RWPE2 (cell line): ENCODE data around the gene LRCH1.

Experiments used
- ATAC-seq: fragments of 200-7000 bp; cut with Tn5 transposase; 3 replicates; pipeline ENCODE4 v1.9.1; 2021; ENCODE audit warnings: low read depth
- DNase-seq: peaks from one replicate; pipeline ENCODE4 v3.0.0-alpha.2; 2020; ENCODE audit warnings: low spot score
- H3K27ac ChIP-seq: fragments of 450-650 bp; 2 replicates; pipeline ENCODE4 v1.5.1; 2017; ENCODE audit warnings: mild to moderate bottlenecking; ENCODE audit not compliant: poor library complexity, severe bottlenecking
- H3K27me3 ChIP-seq: fragments of 250-450 bp; sonication (Bioruptor Pico); 2 replicates; pipeline ENCODE4 v1.5.1; 2021; ENCODE audit warnings: mild to moderate bottlenecking, moderate library complexity; ENCODE audit not compliant: insufficient read depth, poor library complexity, severe bottlenecking
- H3K36me3 ChIP-seq: fragments of 250-450 bp; sonication (Bioruptor Pico); 2 replicates; pipeline ENCODE4 v1.5.1; 2020; ENCODE audit warnings: low read depth, mild to moderate bottlenecking, moderate library complexity
- H3K4me1 ChIP-seq: fragments of 250-450 bp; sonication (Bioruptor Pico); 2 replicates; pipeline ENCODE4 v1.5.1; 2021; ENCODE audit warnings: mild to moderate bottlenecking, moderate library complexity; ENCODE audit not compliant: insufficient read depth, poor library complexity, severe bottlenecking
- H3K4me3 ChIP-seq: fragments of 250-450 bp; sonication (Bioruptor Pico); 2 replicates; pipeline ENCODE4 v1.5.1; 2021; ENCODE audit warnings: mild to moderate bottlenecking, moderate library complexity; ENCODE audit not compliant: severe bottlenecking
- H3K9me3 ChIP-seq: fragments of 250-450 bp; sonication (Bioruptor Pico); 2 replicates; pipeline ENCODE4 v1.5.1; 2021; ENCODE audit warnings: mild to moderate bottlenecking, moderate library complexity; ENCODE audit not compliant: severe bottlenecking
- CTCF ChIP-seq: fragments of 450-650 bp; IDR thresholded peaks from one replicate; pipeline ENCODE4 v1.5.1; 2017; ENCODE audit warnings: mild to moderate bottlenecking, moderate library complexity; ENCODE audit not compliant: poor library complexity, severe bottlenecking

Gene LRCH1

GRCh38 chr13:46535002-46535401 lies 18.0 kb upstream of the LRCH1 start:
- ATAC-seq (no peak), DNase-seq (no peak)
- TF ChIP-seq CTCF = no peak
- H3K4me3 ChIP-seq = no peak overlapping the region
- H3K9me3 ChIP-seq = no peaks in the 10 kb centered on the region
- H3K27ac ChIP-seq = no peak overlapping the region
- H3K36me3 ChIP-seq = no peaks in the 10 kb centered on the region
- H3K27me3 ChIP-seq = no peaks in the 10 kb centered on the region
- no peaks in the 10 kb centered on the region for H3K4me1 ChIP-seq

GRCh38 chr13:46535825-46536224 lies 17.1 kb upstream of the LRCH1 start:
- Histone ChIP-seq H3K27me3 (no peaks in the 10 kb centered on the region), H3K4me3 (no peak overlapping the region), H3K4me1 (no peaks in the 10 kb centered on the region), H3K36me3 (no peaks in the 10 kb centered on the region), H3K9me3 (no peaks in the 10 kb centered on the region), H3K27ac (no peak overlapping the region)
- ATAC-seq (no peak), DNase-seq (no peak)
- no peak for TF ChIP-seq CTCF

GRCh38 chr13:46536341-46536740 lies 16.6 kb upstream of the LRCH1 start:
- Histone ChIP-seq H3K4me3 (no peak overlapping the region), H3K27me3 (no peaks in the 10 kb centered on the region), H3K36me3 (no peaks in the 10 kb centered on the region), H3K4me1 (no peaks in the 10 kb centered on the region), H3K27ac (no peak overlapping the region), H3K9me3 (no peaks in the 10 kb centered on the region)
- ATAC-seq (no peak), DNase-seq (no peak)
- no peak for TF ChIP-seq CTCF

- no peaks in the 10 kb centered on the region for H3K4me1 ChIP-seq
- no peak overlapping the region for H3K27ac ChIP-seq
- no peak overlapping the region for H3K4me3 ChIP-seq
- no peak for DNase-seq
- no peaks in the 10 kb centered on the region for H3K9me3 ChIP-seq
- TF ChIP-seq CTCF = no peak
- ATAC-seq = no peak
- no peaks in the 10 kb centered on the region for H3K36me3 ChIP-seq
- no peaks in the 10 kb centered on the region for H3K27me3 ChIP-seq
Observed at GRCh38 chr13:46539231-46539630, 13.7 kb upstream of the LRCH1 start.

DNA sequence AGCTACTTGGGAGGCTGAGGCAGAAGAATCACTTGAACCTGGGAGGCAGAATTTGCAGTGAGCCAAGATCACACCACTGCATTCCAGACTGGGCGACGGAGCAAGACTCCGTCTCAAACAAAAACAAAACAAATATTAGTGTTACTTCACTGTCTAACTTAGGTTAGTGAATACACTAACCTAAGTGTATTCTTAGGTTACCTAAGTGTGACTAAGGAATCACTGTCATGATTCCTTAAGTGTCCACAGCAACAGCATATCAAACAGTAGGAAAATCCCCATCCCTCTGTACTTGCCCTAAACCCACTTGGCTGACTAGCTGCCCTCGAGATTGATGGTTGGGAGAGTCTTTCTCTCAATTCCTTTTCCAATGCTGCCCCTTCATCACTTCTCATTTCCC lies 11.8 kb upstream of the LRCH1 start:
- Histone ChIP-seq H3K9me3 (no peaks in the 10 kb centered on the region), H3K4me1 (no peaks in the 10 kb centered on the region), H3K27me3 (no peaks in the 10 kb centered on the region), H3K4me3 (no peak overlapping the region), H3K36me3 (no peaks in the 10 kb centered on the region), H3K27ac (no peak overlapping the region)
- DNase-seq (no peak), ATAC-seq (no peak)
- TF ChIP-seq CTCF = no peak
